BJ (cell line): ENCODE measurements around the gene MAP3K7CL. TPM values are rescaled to one million over a fixed set of nuclear protein-coding genes. Genes with fewer than 3 reads are reported as not detected.
A peak's percentile ranks its signal among the peaks of the same experiment; 100 is the strongest.

ENCODE experiments used
- CTCF ChIA-PET: fragments of 350-600 bp; formaldehyde crosslinking; extraction: SDS; loops from one replicate; lab custom pipeline; 2021; ENCODE audit warnings: antibody characterized with exemption, inconsistent platforms; lab: Yijun Ruan, JAX
- POLR2A ChIA-PET: fragments of 300-600 bp; sonication (Branson Sonifier 250); formaldehyde crosslinking; extraction: SDS; loops from one replicate; lab custom pipeline; 2021; ENCODE audit warnings: antibody characterized with exemption; lab: Charles Lee
- DNase-seq: peaks from one replicate; pipeline ENCODE4 v3.0.0-alpha.2; 2011; ENCODE audit warnings: low read depth
- H3K27me3 ChIP-seq: 2 replicates; pipeline ENCODE4 v1.6.0; 2011; ENCODE audit warnings: low read length; ENCODE audit not compliant: control insufficient read depth, insufficient read depth
- H3K36me3 ChIP-seq: 2 replicates; pipeline ENCODE4 v1.5.1; 2011; ENCODE audit warnings: low read length; ENCODE audit not compliant: control insufficient read depth, insufficient read depth
- H3K4me3 ChIP-seq: 2 replicates; pipeline ENCODE4 v1.5.1; 2011; ENCODE audit warnings: low read depth, mild to moderate bottlenecking, control low read depth, low read length
- CTCF ChIP-seq: IDR thresholded peaks from 2 replicates; pipeline ENCODE4 v1.5.1; 2011; ENCODE audit warnings: low read depth, mild to moderate bottlenecking, control low read depth, inconsistent platforms, low read length, moderate library complexity; ENCODE audit not compliant: insufficient read depth
- polyA plus RNA-seq: library from polyadenylated mRNA; depleted of rRNA; stranded (reverse); fragments of >200 nt; gene quantifications from 2 replicates; pipeline ENCODE4 v1.2.3, GENCODE V29; 2011

The MAP3K7CL gene
- polyA plus RNA-seq, 1 experiment, result 6.1 TPM

- H3K4me3 ChIP-seq, result no peak overlapping the region
- no peaks in the 10 kb centered on the region for H3K27me3 ChIP-seq
- ChIA-PET CTCF (no interaction called here), POLR2A (no interaction called here)
- no peak for DNase-seq
- H3K36me3 ChIP-seq, result no peaks in the 10 kb centered on the region
- no peak for TF ChIP-seq CTCF
Observed at GRCh38 chr21:29184037-29184436, 53.6 kb downstream of the MAP3K7CL start.

- no peaks in the 10 kb centered on the region for H3K27me3 ChIP-seq
- no peak for TF ChIP-seq CTCF
- CTCF ChIA-PET, result no interaction called here
- DNase-seq, result no peak
- H3K4me3 ChIP-seq, result no peak overlapping the region
- no peaks in the 10 kb centered on the region for H3K36me3 ChIP-seq
- POLR2A ChIA-PET, result no interaction called here
Observed at GRCh38 chr21:29185172-29185571, 54.7 kb downstream of the MAP3K7CL start.

- no peak for DNase-seq
- TF ChIP-seq CTCF, result no peak
- ChIA-PET CTCF (interaction anchor here (0.6 kb wide), 1 partner anchor 161 kb away, joined by 3 read pairs; no protein-coding TSS in a partner anchor), POLR2A (no interaction called here)
- Histone ChIP-seq H3K27me3 (no peaks in the 10 kb centered on the region), H3K36me3 (no peaks in the 10 kb centered on the region), H3K4me3 (no peak overlapping the region)
Observed at GRCh38 chr21:29185633-29186032, 55.2 kb downstream of the MAP3K7CL start.

- no peak for DNase-seq
- TF ChIP-seq CTCF, result no peak
- ChIA-PET POLR2A (no interaction called here), CTCF (interaction anchor here (0.6 kb wide), 1 partner anchor 160 kb away, joined by 3 read pairs; no protein-coding TSS in a partner anchor)
- Histone ChIP-seq H3K4me3 (no peak overlapping the region), H3K36me3 (no peaks in the 10 kb centered on the region), H3K27me3 (no peaks in the 10 kb centered on the region)
Observed at GRCh38 chr21:29186246-29186645, 55.8 kb downstream of the MAP3K7CL start.

DNA sequence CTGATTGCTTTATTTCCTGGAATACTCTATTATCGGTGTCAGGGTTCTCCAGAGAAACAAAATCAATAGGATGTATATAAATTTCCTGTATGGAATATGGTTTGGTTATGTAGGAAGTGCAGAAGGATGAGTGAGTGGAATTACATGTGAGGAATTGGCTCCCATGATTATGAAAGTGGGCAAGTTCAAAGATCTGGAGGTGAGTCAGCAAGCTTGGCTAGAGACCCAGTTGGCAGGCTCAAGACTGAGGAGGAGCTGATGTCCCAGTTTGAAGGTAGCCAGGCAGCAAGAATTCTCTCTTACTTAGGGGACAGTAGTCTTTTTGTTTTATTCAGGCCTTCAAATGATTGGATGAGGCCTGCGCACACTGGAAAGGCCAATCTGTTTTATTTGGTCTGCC lies 57.5 kb downstream of the MAP3K7CL start:
- DNase-seq, result peak; percentile 72
- no peak for TF ChIP-seq CTCF
- POLR2A ChIA-PET, result interaction anchor here (0.6 kb wide), 1 partner anchor 162 kb away, joined by 6 read pairs; no protein-coding TSS in a partner anchor
- H3K27me3 ChIP-seq, result no peaks in the 10 kb centered on the region
- no peaks in the 10 kb centered on the region for H3K36me3 ChIP-seq
- CTCF ChIA-PET, result interaction anchor here (0.6 to 1.6 kb wide), 2 partner anchors 24 to 184 kb away, joined by 3 to 5 read pairs; no protein-coding TSS in a partner anchor
- no peak overlapping the region for H3K4me3 ChIP-seq
